NCI-H1694 treated with DMSO at 0.1 percent for 48 hours (cell line): Measurements from ENCODE around the gene ADH6.
"Not testable (repeated sequence)": the region's sequence is repeated elsewhere in the genome, so short reads cannot be mapped to it uniquely, and the experiment has no call there.

ENCODE experiments used
- DNase-seq: peaks from one replicate; lab custom pipeline; 2025; lab: John Stamatoyannopoulos, UW

The ADH6 gene

DNA sequence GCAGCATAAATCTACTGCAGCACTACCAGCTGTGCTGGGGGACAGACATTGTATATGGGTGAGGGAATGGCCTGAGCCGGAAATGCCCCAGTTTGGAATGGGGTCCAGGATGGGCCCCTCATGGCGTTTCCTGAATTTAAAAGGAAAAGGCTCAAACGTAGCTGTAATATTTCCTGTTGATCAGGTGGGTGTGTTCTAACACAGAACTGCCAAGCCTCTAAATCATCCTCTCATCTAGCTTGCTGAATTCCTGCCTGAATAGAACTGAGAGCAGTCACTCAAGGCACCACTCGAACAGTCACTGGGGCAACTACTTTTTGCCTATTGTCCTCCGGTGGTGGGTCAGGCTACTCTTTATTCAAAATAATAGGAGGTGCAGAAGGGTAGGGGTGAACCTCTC lies 28.7 kb downstream of the ADH6 start:
- DNase-seq: no peak

DNA sequence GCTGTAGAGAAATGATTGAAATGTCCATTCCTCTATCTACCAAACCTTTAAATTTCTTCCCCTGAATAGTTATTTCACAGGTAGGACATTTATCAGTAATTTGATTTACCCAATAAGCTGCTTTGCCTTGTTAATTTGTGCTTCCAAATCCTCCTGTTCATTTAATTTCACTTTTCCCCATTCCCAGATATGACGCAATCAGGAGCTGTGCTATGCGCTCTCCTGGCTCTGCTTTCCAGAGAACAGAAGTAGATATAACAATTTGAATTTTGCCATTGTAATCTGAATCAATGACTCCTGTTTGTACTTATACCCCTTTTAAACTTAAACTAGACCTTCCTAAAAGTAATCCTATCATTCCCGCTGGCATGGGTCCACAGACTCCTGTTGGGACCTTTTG lies 29.1 kb downstream of the ADH6 start:
- DNase-seq: not testable (repeated sequence)

DNA sequence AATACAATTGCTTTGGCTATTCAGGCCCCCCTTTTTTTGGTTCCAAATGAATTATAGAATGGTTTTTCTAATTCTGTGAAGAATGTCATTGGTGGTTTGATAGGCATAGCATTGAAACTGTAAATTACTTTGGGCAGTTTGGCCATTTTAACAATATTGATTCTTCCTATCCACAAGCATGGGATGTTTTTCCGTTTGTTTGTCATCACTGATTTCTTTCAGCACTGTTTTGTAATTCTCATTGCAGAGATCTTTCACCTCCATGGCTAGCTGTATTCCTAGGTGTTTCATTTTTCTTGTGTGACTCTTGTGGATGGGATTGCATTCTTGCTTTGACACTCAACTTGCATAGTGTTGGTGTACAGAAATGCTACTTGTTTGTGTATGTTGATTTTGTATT lies 33.0 kb downstream of the ADH6 start:
- no peak for DNase-seq

DNA sequence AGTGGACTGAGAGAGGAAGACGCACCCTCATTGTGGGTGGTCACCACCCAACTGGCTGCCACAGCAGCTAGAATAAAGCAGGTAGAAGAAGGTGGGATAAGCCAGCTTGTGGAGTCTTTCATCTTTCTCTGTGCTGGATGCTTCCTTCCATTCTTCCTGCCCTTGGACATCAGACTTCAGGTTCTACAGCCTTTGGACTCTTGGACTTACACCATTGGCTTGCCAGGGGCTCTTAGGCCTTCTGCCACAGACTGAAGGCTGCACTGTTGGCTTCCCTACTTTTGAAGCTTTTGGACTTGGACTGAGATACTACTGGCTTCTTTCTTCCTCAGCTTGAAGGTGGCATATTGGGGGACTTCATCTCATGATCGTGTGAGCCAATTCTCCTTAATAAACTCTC lies 33.5 kb downstream of the ADH6 start:
- no peak for DNase-seq

DNA sequence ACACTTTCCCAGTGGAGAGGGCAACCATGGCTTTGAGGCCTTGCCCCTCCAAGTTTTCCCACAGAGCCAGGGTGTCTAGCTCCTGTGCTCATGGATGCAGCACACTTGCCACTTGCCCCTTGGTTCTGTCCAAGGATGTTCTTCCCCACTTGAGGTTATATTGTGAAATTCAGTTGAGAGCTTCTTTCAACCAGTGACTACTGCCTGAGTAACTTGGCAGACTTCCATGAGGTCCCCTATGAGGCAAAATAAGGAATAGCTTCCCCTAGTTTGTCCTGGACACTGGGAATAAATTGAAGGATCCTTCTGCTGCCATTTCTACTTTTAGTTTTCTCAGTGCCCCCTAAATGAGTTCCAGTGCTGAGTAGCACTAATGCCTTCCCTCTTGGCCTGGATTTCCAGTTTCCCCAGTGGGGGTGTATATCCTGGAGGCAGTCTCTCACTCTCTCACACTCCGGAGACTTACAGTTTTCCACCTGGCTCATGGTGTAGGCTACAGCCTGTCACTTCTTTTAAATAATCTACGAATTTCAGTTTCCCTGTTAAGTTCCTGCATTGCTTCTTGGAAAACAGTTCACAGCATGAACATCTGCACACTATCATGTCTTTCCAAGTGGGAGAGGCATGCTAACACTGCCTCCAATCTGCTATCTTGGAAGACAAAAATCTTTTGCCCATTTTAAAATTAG lies 38.5 kb downstream of the ADH6 start:
- DNase-seq: no peak

DNA sequence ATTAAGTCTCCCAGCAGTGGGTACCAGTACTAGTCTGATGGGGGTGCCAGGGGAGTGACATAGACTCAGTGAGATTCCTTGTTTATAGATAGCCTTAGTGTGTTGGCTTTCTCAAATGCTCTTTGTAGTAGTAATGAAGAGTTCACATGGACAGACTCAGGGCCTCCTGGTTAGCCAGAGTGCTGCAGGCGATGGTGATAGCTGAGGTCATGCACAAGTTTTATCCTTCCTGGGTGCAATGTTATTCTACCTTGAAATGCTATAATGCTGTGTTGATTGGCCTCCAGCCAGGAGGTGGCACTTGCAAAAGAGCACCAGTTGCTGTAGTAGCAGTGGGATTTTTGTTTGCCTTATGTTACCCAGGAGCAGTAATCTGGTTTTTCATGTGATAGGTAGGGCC lies 39.4 kb downstream of the ADH6 start:
- no peak for DNase-seq

DNA sequence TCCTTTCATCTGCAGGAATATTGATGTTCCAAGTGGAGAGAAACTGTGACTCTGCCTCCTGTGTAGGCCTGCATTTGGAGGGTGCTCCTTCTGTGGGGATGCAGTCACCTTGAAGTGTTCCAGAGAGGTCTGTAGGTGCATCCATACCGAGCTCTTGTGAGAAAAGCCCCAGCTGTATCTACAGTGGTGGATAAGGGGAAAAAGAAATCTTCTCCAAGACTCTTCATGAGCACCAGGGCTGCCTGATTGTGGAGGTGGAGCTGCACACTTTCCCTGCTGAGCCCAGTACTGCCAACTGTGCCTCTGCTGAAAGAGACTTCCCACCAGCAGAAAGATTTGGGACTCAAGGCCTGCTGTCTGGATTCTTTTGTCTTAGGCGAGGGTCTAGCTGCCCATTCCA lies 39.9 kb downstream of the ADH6 start:
- no peak for DNase-seq

DNA sequence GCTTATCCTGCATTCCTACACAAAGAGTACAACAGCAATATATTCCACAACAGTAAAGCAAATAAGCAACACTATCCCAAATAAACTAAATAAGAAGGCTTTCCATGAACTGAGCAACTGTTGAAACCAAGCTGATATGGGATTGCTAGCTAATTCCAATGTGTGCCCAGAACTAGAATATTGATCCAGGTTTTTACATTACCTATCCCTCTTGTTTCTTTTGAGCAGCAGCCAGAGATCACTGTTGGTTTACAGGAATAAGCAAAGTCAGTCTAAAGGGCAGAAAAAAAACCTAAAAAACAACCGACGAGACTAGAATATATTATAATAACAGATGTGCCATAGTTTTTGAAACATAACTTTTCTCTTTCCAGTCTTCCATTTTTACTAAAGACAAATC lies 52.5 kb downstream of the ADH6 start:
- no peak for DNase-seq

DNA sequence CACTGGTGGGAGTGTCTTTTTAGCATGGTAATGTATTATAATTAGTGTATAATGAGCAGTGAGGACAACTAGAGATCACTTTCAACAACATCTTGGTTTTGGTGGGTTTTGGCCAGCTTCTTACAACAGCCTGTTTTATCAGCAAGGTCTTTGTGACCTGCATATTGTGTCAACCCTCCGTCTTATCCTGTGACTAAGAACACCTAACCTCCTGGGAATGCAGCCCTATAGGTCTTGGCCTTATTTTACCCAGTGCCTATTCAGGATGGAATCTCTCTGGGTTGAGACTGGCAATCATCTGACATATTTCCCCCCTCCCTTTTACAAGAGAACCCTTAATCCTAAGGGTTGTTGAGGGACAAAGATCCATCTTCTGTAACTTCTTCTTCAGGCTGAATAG lies 53.1 kb downstream of the ADH6 start:
- no peak for DNase-seq

DNA sequence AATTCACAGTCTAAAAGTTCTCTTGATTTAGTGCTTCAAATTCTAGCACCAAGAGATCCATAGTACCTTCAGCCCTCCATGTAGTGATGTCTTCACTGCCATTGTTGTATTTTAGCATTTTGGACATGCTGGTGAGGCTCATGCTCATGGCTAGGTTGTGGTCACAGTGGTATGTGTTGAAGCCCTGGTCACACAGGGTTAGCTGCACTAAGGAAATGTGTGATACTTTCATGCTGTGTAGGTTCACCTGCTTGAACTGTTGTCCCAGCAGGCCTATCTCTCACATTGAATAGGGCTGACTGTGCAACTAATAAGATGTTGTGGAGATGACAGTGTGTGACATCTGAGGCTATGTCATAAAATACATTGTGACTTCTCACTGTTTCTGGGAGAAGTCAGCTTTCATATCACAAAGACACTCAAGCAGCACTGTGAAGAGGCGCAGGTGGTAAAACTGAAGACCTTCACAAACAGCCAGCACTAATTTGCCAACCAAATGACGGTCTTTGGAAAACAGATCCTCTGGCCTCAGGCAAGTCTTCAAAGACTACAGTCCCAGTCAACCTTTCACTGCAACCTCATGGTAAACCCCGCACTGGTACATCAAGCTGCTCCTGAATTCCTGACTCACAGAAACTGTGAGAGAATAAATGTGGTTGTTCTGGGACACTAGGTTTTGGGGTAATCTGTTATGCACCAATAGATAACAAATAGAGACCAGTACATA lies 57.5 kb downstream of the ADH6 start:
- DNase-seq: no peak

DNA sequence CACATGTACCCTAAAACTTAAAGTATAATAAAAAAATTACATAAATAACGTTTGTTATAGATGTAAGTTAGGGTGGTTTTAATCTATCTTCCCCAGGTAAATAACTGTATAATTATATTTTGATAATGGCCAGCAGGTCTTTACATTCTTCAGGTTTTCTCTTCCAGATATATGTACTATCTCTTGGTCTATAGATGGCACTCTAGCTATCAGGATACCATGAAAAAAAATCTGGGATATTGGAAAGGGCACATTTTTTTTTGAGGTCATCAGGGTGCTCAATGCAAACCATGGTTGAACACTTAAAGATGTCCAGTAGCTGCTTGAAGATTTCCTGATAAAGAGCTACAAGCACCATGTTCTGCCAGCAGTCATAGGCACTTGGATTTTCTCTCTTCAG lies 59.3 kb downstream of the ADH6 start:
- no peak for DNase-seq

DNA sequence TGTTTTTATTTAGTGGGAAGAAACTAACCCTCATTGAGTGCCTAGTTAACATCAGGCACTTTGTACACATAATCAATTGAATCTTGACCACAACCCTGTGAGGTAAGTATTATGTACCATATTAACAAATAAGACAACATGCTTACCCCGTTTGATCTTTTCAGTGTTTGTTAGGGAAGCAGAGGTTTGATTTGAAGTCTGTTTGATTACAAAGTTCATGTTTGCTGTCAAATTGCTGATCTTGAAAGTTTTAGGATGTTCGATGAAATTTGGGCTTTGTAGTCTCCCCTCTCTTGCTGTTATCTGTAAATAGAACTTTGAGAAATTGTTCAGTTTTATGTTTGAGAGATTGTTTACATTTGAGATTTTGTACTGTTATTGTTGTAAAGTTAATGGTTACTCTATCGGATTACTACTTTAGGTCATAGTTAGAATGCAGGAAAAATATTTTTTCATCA lies 61.5 kb downstream of the ADH6 start:
- DNase-seq: no peak

DNA sequence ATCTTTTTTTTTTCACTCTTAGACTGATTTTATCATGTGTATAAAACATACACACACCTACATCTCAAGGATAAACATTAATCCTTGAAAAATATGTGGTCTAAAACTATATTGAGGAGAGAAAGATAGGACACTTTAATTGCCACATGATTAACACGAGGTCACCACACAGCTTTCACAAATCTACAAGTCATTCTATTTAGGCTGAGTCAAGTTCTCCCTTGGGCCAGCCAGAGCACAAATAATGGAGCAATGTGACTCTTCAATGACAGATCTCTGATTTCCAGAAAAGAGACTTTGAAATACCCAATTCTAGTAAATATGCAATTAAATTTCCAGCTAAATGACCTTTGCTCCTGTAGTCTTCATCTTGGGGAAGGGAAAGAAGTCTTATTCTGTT lies 62.1 kb downstream of the ADH6 start:
- DNase-seq: no peak

DNA sequence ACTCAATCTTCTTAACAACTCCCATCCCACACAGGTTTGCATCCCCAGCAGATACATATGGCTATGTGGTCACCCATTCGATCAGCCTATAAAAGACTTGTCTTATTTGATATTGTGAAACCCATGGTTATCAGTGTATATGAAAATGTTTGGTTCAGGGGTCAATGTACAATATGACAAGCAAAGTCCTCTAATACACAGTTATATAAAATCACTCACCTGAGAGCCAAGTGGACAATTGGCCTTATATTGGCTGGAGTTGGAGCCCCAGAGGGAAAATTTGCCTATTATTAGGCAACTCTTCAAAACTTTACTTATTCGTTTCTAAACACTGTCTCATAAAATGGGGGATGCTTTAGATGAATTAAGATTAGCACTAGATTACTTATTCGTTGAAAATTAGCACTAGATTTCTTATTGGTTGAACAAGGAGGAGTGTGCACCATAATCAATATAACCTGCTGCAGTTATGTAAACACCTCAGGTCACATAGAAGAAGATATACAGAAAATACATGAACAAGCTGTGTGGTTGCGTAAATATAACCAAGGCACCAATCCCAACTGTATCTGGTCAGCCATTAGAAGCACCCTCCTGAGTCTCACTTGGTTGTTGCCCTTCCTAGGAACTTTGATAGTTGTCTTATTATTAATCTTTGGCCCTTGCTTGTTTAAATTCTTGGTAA lies 64.2 kb downstream of the ADH6 start:
- DNase-seq: no peak
